Uterine smooth muscle cell (primary cell): ENCODE results near the gene ZNF420. TPM values are rescaled to one million over a fixed set of nuclear protein-coding genes. Genes with fewer than 3 reads are reported as not detected.

Source experiments
- total RNA-seq: library from RNA; depleted of rRNA; stranded (reverse); fragments of >200 nt; gene quantifications from 2 replicates; pipeline ENCODE4 v1.2.3, GENCODE V29; 2014

The ZNF420 gene
- 6.6 and 7.9 TPM in 2 replicates for total RNA-seq

GRCh38 chr19:37077934-37078716 is at the start of gene ZNF420:
ZNF420 (plus strand) TSS chr19:37078433; CDS start chr19:37089119, 10,686 bp downstream.

GRCh38 chr19:37172368-37173366 is 94.4 kb downstream of the ZNF420 start, which contains the start of gene ZNF585A:
ZNF585A (minus strand) TSS chr19:37172695; CDS start chr19:37169910, 2,785 bp downstream.

Other genes starting within 250 kb of the ZNF420 start
- 5.0 and 7.2 TPM in 2 replicates for gene ZNF790, start 240.0 kb upstream of the ZNF420 start, total RNA-seq
- 2.3 and 2.4 TPM in 2 replicates for gene ZNF345, start 227.6 kb upstream of the ZNF420 start, total RNA-seq
- 3.7 TPM in 2 replicates for gene ZNF829, start 162.1 kb upstream of the ZNF420 start, total RNA-seq
- gene ZNF568, start 162.1 kb upstream of the ZNF420 start, total RNA-seq = 11.4 and 13.5 TPM in 2 replicates
- 4.4 and 8.2 TPM in 2 replicates for gene ZNF585A, start 94.3 kb downstream of the ZNF420 start, total RNA-seq
- 13.5 and 17.6 TPM in 2 replicates for gene ZNF585B, start 132.1 kb downstream of the ZNF420 start, total RNA-seq
- gene ZNF383, start 139.8 kb downstream of the ZNF420 start, total RNA-seq = 3.9 and 6.9 TPM in 2 replicates